H9 (cell line): ENCODE data around the gene PIAS1. TPM values are rescaled to one million over a fixed set of nuclear protein-coding genes. Genes with fewer than 3 reads are reported as not detected.

Experiments used
- DNase-seq: peaks from one replicate; pipeline ENCODE4 v3.0.0-alpha.2; 2017
- H2AFZ ChIP-seq: one replicate; pipeline ENCODE4 v1.6.1; 2013; ENCODE audit warnings: mild to moderate bottlenecking, low read length, control low read depth, moderate library complexity
- H2AK5ac ChIP-seq: 2 replicates; pipeline ENCODE4 v1.6.1; 2013; ENCODE audit warnings: low read length, control low read depth, mixed read lengths; ENCODE audit not compliant: insufficient read length
- H2BK120ac ChIP-seq: one replicate; pipeline ENCODE4 v1.6.1; 2013; ENCODE audit warnings: low read depth, mild to moderate bottlenecking, low read length, control low read depth, inconsistent platforms; ENCODE audit not compliant: poor library complexity, severe bottlenecking
- H2BK12ac ChIP-seq: 2 replicates; pipeline ENCODE4 v1.6.1; 2013; ENCODE audit warnings: low read length, control low read depth, mixed read lengths, low read depth; ENCODE audit not compliant: insufficient read length
- H2BK15ac ChIP-seq: 2 replicates; pipeline ENCODE4 v1.6.1; 2013; ENCODE audit warnings: low read depth, low read length, control low read depth
- H2BK20ac ChIP-seq: one replicate; pipeline ENCODE4 v1.6.1; 2013; ENCODE audit warnings: low read depth, mild to moderate bottlenecking, low read length, control low read depth, inconsistent platforms; ENCODE audit not compliant: poor library complexity, severe bottlenecking
- H2BK5ac ChIP-seq: 2 replicates; pipeline ENCODE4 v1.6.1; 2013; ENCODE audit warnings: low read length, control low read depth, mixed read lengths; ENCODE audit not compliant: insufficient read length
- H3K14ac ChIP-seq: 2 replicates; pipeline ENCODE4 v1.6.1; 2013; ENCODE audit warnings: low read length, control low read depth; ENCODE audit not compliant: insufficient read depth
- H3K18ac ChIP-seq: 2 replicates; pipeline ENCODE4 v1.6.1; 2013; ENCODE audit warnings: low read depth, mild to moderate bottlenecking, mixed read lengths, low read length, control low read depth; ENCODE audit not compliant: insufficient read length
- H3K23ac ChIP-seq: 2 replicates; pipeline ENCODE4 v1.6.1; 2013; ENCODE audit warnings: low read length, control low read depth, mixed read lengths, low read depth; ENCODE audit not compliant: insufficient read length
- H3K23me2 ChIP-seq: 2 replicates; pipeline ENCODE4 v1.6.1; 2013; ENCODE audit warnings: low read depth, mild to moderate bottlenecking, mixed read lengths, low read length, control low read depth; ENCODE audit not compliant: insufficient read length, poor library complexity, severe bottlenecking
- H3K27ac ChIP-seq: 2 replicates; pipeline ENCODE4 v1.5.1; 2013; ENCODE audit warnings: low read length, control low read depth, mixed read lengths, low read depth; ENCODE audit not compliant: insufficient read length
- H3K27me3 ChIP-seq: 2 replicates; pipeline ENCODE4 v1.6.1; 2013; ENCODE audit warnings: low read length, control low read depth, inconsistent platforms; ENCODE audit not compliant: insufficient read depth
- H3K4ac ChIP-seq: 2 replicates; pipeline ENCODE4 v1.6.1; 2013; ENCODE audit warnings: low read depth, mild to moderate bottlenecking, control low read depth, inconsistent platforms, low read length, moderate library complexity
- H3K4me1 ChIP-seq: 2 replicates; pipeline ENCODE4 v1.6.1; 2013; ENCODE audit warnings: low read length, control low read depth, inconsistent platforms; ENCODE audit not compliant: insufficient read depth
- H3K4me2 ChIP-seq: 2 replicates; pipeline ENCODE4 v1.6.1; 2013; ENCODE audit warnings: low read length, control low read depth, mixed read lengths; ENCODE audit not compliant: insufficient read length, insufficient read depth
- H3K56ac ChIP-seq: 2 replicates; pipeline ENCODE4 v1.6.1; 2013; ENCODE audit warnings: low read depth, mild to moderate bottlenecking, mixed read lengths, low read length, control low read depth; ENCODE audit not compliant: insufficient read length
- H3K79me1 ChIP-seq: 2 replicates; pipeline ENCODE4 v1.6.1; 2013; ENCODE audit warnings: low read depth, mild to moderate bottlenecking, moderate library complexity, low read length, control low read depth, inconsistent platforms; ENCODE audit not compliant: insufficient read depth, poor library complexity, severe bottlenecking
- H3K79me2 ChIP-seq: 2 replicates; pipeline ENCODE4 v1.6.1; 2013; ENCODE audit warnings: low read length, control low read depth, inconsistent platforms; ENCODE audit not compliant: insufficient read depth
- H3K9ac ChIP-seq: 2 replicates; pipeline ENCODE4 v1.6.1; 2013; ENCODE audit warnings: low read length, control low read depth, mixed read lengths; ENCODE audit not compliant: insufficient read length; ENCODE audit errors: extremely low read depth
- H3K9me3 ChIP-seq: one replicate; pipeline ENCODE4 v1.6.1; 2013; ENCODE audit warnings: low read depth, low read length, inconsistent platforms; ENCODE audit not compliant: control insufficient read depth
- H3T11ph ChIP-seq: one replicate; pipeline ENCODE4 v1.6.1; 2013; ENCODE audit warnings: mild to moderate bottlenecking, low read length, control low read depth, inconsistent platforms
- H4K20me1 ChIP-seq: one replicate; pipeline ENCODE4 v1.6.1; 2013; ENCODE audit not compliant: control insufficient read depth, insufficient read length, insufficient read depth
- H4K5ac ChIP-seq: 2 replicates; pipeline ENCODE4 v1.6.1; 2013; ENCODE audit warnings: low read depth, mild to moderate bottlenecking, mixed read lengths, low read length, control low read depth; ENCODE audit not compliant: insufficient read length
- H4K8ac ChIP-seq: replicated peaks from 2 replicates; pipeline ENCODE4 v1.6.1; 2013; ENCODE audit warnings: low read length, control low read depth, mixed read lengths, low read depth; ENCODE audit not compliant: insufficient read length
- H4K91ac ChIP-seq: 2 replicates; pipeline ENCODE4 v1.6.1; 2013; ENCODE audit warnings: low read depth, mild to moderate bottlenecking, moderate library complexity, mixed read lengths, low read length, control low read depth; ENCODE audit not compliant: insufficient read length
- H3K27ac Mint-ChIP-seq, 3 experiments: 2 replicates in 2 of 3; 3 replicates in 1 of 3; pipeline ENCODE4 v1.8.0; 2020 to 2021; ENCODE audit warnings: mixed read lengths in 3 of 3, mild to moderate bottlenecking in 1 of 3, moderate library complexity in 1 of 3
- H3K27me3 Mint-ChIP-seq: 2 replicates; pipeline ENCODE4 v1.8.0; 2021; ENCODE audit warnings: low read depth, mild to moderate bottlenecking, moderate library complexity, mixed read lengths
- H3K36me3 Mint-ChIP-seq, 3 experiments: 2 replicates in 2 of 3; 3 replicates in 1 of 3; pipeline ENCODE4 v1.8.0; 2020 to 2021; ENCODE audit warnings: low read depth in 3 of 3, mixed read lengths in 3 of 3; ENCODE audit not compliant: insufficient read depth in 1 of 3
- H3K4me1 Mint-ChIP-seq, 2 experiments: 2 replicates each; pipeline ENCODE4 v1.8.0; 2020; ENCODE audit warnings: mixed read lengths in 2 of 2
- H3K4me3 Mint-ChIP-seq, 2 experiments: 2 replicates in 1 of 2; 3 replicates in 1 of 2; pipeline ENCODE4 v1.8.0; 2020 to 2021; ENCODE audit warnings: mild to moderate bottlenecking in 2 of 2, mixed read lengths in 2 of 2, moderate library complexity in 1 of 2
- H3K9me3 Mint-ChIP-seq, 2 experiments: 2 replicates in 1 of 2; 3 replicates in 1 of 2; pipeline ENCODE4 v1.8.0; 2020; ENCODE audit warnings: mild to moderate bottlenecking in 2 of 2, mixed read lengths in 2 of 2, moderate library complexity in 1 of 2
- CTCF ChIP-seq: fragments of 200-600 bp; sonication (generic); conservative IDR thresholded peaks from 3 replicates; pipeline ENCODE4 v1.8.0; 2021; ENCODE audit warnings: antibody characterized with exemption, mild to moderate bottlenecking
- WGBS: extraction: QIAGEN DNeasy Blood & Tissue Kit; methylation state at CpG from one replicate; pipeline ENCODE4 v1.1.7; 2013; ENCODE audit warnings: missing lambda C conversion rate, low lambda C conversion rate, mixed read lengths; ENCODE audit not compliant: insufficient read length; ENCODE audit errors: extremely low coverage; 5-methylcytosine and 5-hydroxymethylcytosine counted together
- total RNA-seq: library from RNA; stranded (reverse); gene quantifications from 2 replicates; pipeline ENCODE4 v1.2.1, GENCODE V29; 2021

PIAS1 gene
- total RNA-seq, 1 experiment from 2014 or later: 31.1 TPM

GRCh38 chr15:68228143-68228970, 174.2 kb downstream of the PIAS1 start:
- Histone ChIP-seq H4K91ac (no peak overlapping the region), H2BK120ac (no peak overlapping the region), H3K79me1 (peaks cover 5% of the 10 kb centered on the region), H2AK5ac (no peak overlapping the region), H3T11ph (no peak overlapping the region), H3K23me2 (peaks cover 16% of the 10 kb centered on the region), H3K18ac (peak overlapping the region; percentile 93), H3K4me1 (peaks cover 12% of the 10 kb centered on the region; the same call in 1 of the 2 replicates), H3K9me3 (no peaks in the 10 kb centered on the region), H2BK12ac (no peak overlapping the region), H3K14ac (no peak overlapping the region; the same call in 1 of the 2 replicates), H3K4ac (no peak overlapping the region; the same call in 1 of the 2 replicates), H4K20me1 (no peaks in the 10 kb centered on the region), H3K27ac (no peak overlapping the region), H3K9ac (peak overlapping the region; percentile 81), H4K8ac (no peak overlapping the region), H3K79me2 (peaks cover 23% of the 10 kb centered on the region; the same call in 1 of the 2 replicates), H3K56ac (no peak overlapping the region), H3K23ac (no peak overlapping the region), H2BK20ac (no peak overlapping the region), H3K4me2 (peak overlapping the region; percentile 98), H2AFZ (no peak overlapping the region), H3K27me3 (no peaks in the 10 kb centered on the region), H4K5ac (no peak overlapping the region), H2BK5ac (no peak overlapping the region), H2BK15ac (no peak overlapping the region)
- H3K27ac Mint-ChIP-seq: peak overlapping the region in 2 of 3 experiments; percentile 65 to 85; a peak in 5 of 7 replicates
- no CpG with 5 or more reads among the region's 25 CpGs for WGBS
- peaks cover 35 to 38% of the 10 kb centered on the region in 2 experiments for H3K4me1 Mint-ChIP-seq
- peaks cover 16% of the 10 kb centered on the region for H3K27me3 Mint-ChIP-seq
- H3K9me3 Mint-ChIP-seq: peaks cover 2 to 8% of the 10 kb centered on the region in 2 experiments; a peak in 4 of 5 replicates
- peak overlapping the region; percentile 82 to 90 for H3K4me3 Mint-ChIP-seq
- no peak for DNase-seq
- TF ChIP-seq CTCF: no peak
- peaks cover 7 to 19% (median 11%) of the 10 kb centered on the region in 3 experiments for H3K36me3 Mint-ChIP-seq
